ENCODE measurements around the gene TNNC2. TPM values are rescaled to one million over a fixed set of nuclear protein-coding genes. Genes with fewer than 3 reads are reported as not detected.

Gene TNNC2
- polyA plus RNA-seq, 3 donors: 0.71 to 1.2 (median 1.0) TPM

GRCh38 chr20:45822857-45823256 is 4.3 kb downstream of the TNNC2 start:
- H3K27ac ChIP-seq (ENCODE audit: low read depth in 1 of 2, low read length in 2 of 2): no peak overlapping the region
- H3K36me3 ChIP-seq (replicated peaks in 1 of 2; ENCODE audit: control insufficient read depth in 1 of 2, insufficient read depth in 2 of 2, low read length in 2 of 2): no peaks in the 10 kb centered on the region
- peak overlapping the region; percentile 0 for H3K4me2 ChIP-seq (replicated peaks; ENCODE audit: extremely low read depth, low read length, poor library complexity, severe bottlenecking)
- H4K20me1 ChIP-seq (ENCODE audit: insufficient read depth, low read length): no peaks in the 10 kb centered on the region
- peaks cover 0 to 15% (median 5%) of the 10 kb centered on the region in 7 donors for H3K9me3 Mint-ChIP-seq
- peaks cover 0 to 11% of the 10 kb centered on the region in 2 donors for H3K36me3 Mint-ChIP-seq
- peaks cover 39 to 43% (median 40%) of the 10 kb centered on the region in 3 donors for H3K27me3 Mint-ChIP-seq (ENCODE audit: low read depth in 3 of 3)
- H3K27me3 ChIP-seq (ENCODE audit: control insufficient read depth in 2 of 2, insufficient read depth in 2 of 2, low read length in 2 of 2): peaks cover 10 to 30% of the 10 kb centered on the region in 2 donors
- H3K9ac ChIP-seq (ENCODE audit: insufficient read depth, low read length, poor library complexity, severe bottlenecking): no peak overlapping the region
- WGBS (ENCODE audit: insufficient coverage): 17% methylated on average over 23 of the region's 24 CpGs
- H3K79me2 ChIP-seq (ENCODE audit: insufficient read depth, low read length): no peaks in the 10 kb centered on the region
- peak overlapping the region in 1 of 2 donors; percentile 91 for H3K4me3 Mint-ChIP-seq
- H3K4me1 ChIP-seq (ENCODE audit: control insufficient read depth in 1 of 2, insufficient read depth in 2 of 2, low read length in 2 of 2): peaks cover 17 to 31% of the 10 kb centered on the region in 2 donors
- no peak for TF ChIP-seq CTCF (IDR thresholded peaks at IDR 0.05)
- DNase-seq: no peak
- peak overlapping the region; percentile 40 for H2AFZ ChIP-seq (ENCODE audit: insufficient read depth, low read depth, low read length, poor library complexity, severe bottlenecking)
- no peak overlapping the region for H3K27ac Mint-ChIP-seq
- H3K9me3 ChIP-seq (replicated peaks in 1 of 2; ENCODE audit: control insufficient read depth in 1 of 2, insufficient read depth in 1 of 2, low read length in 2 of 2): no peaks in the 10 kb centered on the region
- peaks cover 36% of the 10 kb centered on the region for H3K4me1 Mint-ChIP-seq
- intact Hi-C loops (cut with micrococcal nuclease): no loop called here
- H3K4me3 ChIP-seq (replicated peaks in 1 of 3; ENCODE audit: low read depth in 2 of 3, low read length in 3 of 3): no peak overlapping the region

GRCh38 chr20:45821947-45822346 is 5.2 kb downstream of the TNNC2 start:
- no peak overlapping the region for H3K4me3 ChIP-seq (replicated peaks in 1 of 3; ENCODE audit: low read depth in 2 of 3, low read length in 3 of 3)
- Mint-ChIP-seq H3K36me3 (peaks cover 4 to 11% of the 10 kb centered on the region in 2 donors), H3K9me3 (peaks cover 0 to 14% (median 5%) of the 10 kb centered on the region in 7 donors), H3K4me1 (peaks cover 36% of the 10 kb centered on the region), H3K27ac (no peak overlapping the region), H3K27me3 (ENCODE audit: low read depth in 3 of 3) (peaks cover 39 to 44% (median 40%) of the 10 kb centered on the region in 3 donors), H3K4me3 (no peak overlapping the region)
- peaks cover 10 to 30% of the 10 kb centered on the region in 2 donors for H3K27me3 ChIP-seq (ENCODE audit: control insufficient read depth in 2 of 2, insufficient read depth in 2 of 2, low read length in 2 of 2)
- H4K20me1 ChIP-seq (ENCODE audit: insufficient read depth, low read length): no peaks in the 10 kb centered on the region
- H3K36me3 ChIP-seq (replicated peaks in 1 of 2; ENCODE audit: control insufficient read depth in 1 of 2, insufficient read depth in 2 of 2, low read length in 2 of 2): peaks cover 0 to 6% of the 10 kb centered on the region in 2 donors
- peaks cover 17 to 31% of the 10 kb centered on the region in 2 donors for H3K4me1 ChIP-seq (ENCODE audit: control insufficient read depth in 1 of 2, insufficient read depth in 2 of 2, low read length in 2 of 2)
- intact Hi-C loops (cut with micrococcal nuclease): no loop called here
- H3K9me3 ChIP-seq (replicated peaks in 1 of 2; ENCODE audit: control insufficient read depth in 1 of 2, insufficient read depth in 1 of 2, low read length in 2 of 2): no peaks in the 10 kb centered on the region
- H2AFZ ChIP-seq (ENCODE audit: insufficient read depth, low read depth, low read length, poor library complexity, severe bottlenecking): no peak overlapping the region
- no peak overlapping the region for H3K27ac ChIP-seq (ENCODE audit: low read depth in 1 of 2, low read length in 2 of 2)
- H3K79me2 ChIP-seq (ENCODE audit: insufficient read depth, low read length): no peaks in the 10 kb centered on the region
- no peak overlapping the region for H3K4me2 ChIP-seq (replicated peaks; ENCODE audit: extremely low read depth, low read length, poor library complexity, severe bottlenecking)
- no peak overlapping the region for H3K9ac ChIP-seq (ENCODE audit: insufficient read depth, low read length, poor library complexity, severe bottlenecking)
- WGBS (ENCODE audit: insufficient coverage): 100% methylated on average over 1 of the region's 2 CpGs
- DNase-seq: no peak
- no peak for TF ChIP-seq CTCF (IDR thresholded peaks at IDR 0.05)
